Smooth muscle cell (in vitro differentiated cells): ENCODE data around the gene MYL7. TPM values are rescaled to one million over a fixed set of nuclear protein-coding genes. Genes with fewer than 3 reads are reported as not detected.

Experiments used
- DNase-seq: peaks from one replicate; lab custom pipeline; 2025; ENCODE audit not compliant: unreplicated experiment; lab: John Stamatoyannopoulos, UW
- H2AFZ ChIP-seq: fragments of 200-600 bp; sonication (generic); 2 replicates; pipeline ENCODE4 v1.6.0; 2016; ENCODE audit warnings: antibody characterized with exemption, low read depth, mild to moderate bottlenecking
- H3F3A ChIP-seq: fragments of 200-600 bp; sonication (generic); 2 replicates; pipeline ENCODE4 v1.6.0; 2017; ENCODE audit warnings: antibody characterized with exemption, low read depth
- H3K27ac ChIP-seq: fragments of 200-600 bp; sonication (generic); 2 replicates; pipeline ENCODE4 v1.5.1; 2016; ENCODE audit warnings: low read depth, mild to moderate bottlenecking
- H3K27me3 ChIP-seq: fragments of 200-600 bp; sonication (generic); 2 replicates; pipeline ENCODE4 v1.6.1; 2016; ENCODE audit warnings: low read depth, mild to moderate bottlenecking
- H3K36me3 ChIP-seq: fragments of 200-600 bp; sonication (generic); 2 replicates; pipeline ENCODE4 v1.5.1; 2016; ENCODE audit warnings: low read depth
- H3K4me1 ChIP-seq: fragments of 200-600 bp; sonication (generic); 2 replicates; pipeline ENCODE4 v1.5.1; 2016; ENCODE audit warnings: low read depth
- H3K4me2 ChIP-seq: fragments of 200-600 bp; sonication (generic); 2 replicates; pipeline ENCODE4 v1.6.0; 2016; ENCODE audit warnings: mild to moderate bottlenecking
- H3K4me3 ChIP-seq: fragments of 200-600 bp; sonication (generic); 2 replicates; pipeline ENCODE4 v1.5.1; 2016; ENCODE audit warnings: mild to moderate bottlenecking
- H3K79me2 ChIP-seq: fragments of 200-600 bp; sonication (generic); 2 replicates; pipeline ENCODE4 v1.6.0; 2016; ENCODE audit warnings: low read depth, mild to moderate bottlenecking
- H3K9ac ChIP-seq: fragments of 200-600 bp; sonication (generic); 2 replicates; pipeline ENCODE4 v1.6.0; 2016; ENCODE audit warnings: low read depth
- H3K9me3 ChIP-seq: fragments of 200-600 bp; sonication (generic); replicated peaks from 2 replicates; pipeline ENCODE4 v1.5.1; 2016; ENCODE audit warnings: low read depth
- H4K20me1 ChIP-seq: fragments of 200-600 bp; sonication (generic); 2 replicates; pipeline ENCODE4 v1.6.0; 2016; ENCODE audit warnings: low read depth
- CTCF ChIP-seq: fragments of 200-600 bp; sonication (generic); IDR thresholded peaks from 2 replicates; pipeline ENCODE4 v1.5.1; 2017; ENCODE audit warnings: borderline replicate concordance, mild to moderate bottlenecking, antibody characterized with exemption; ENCODE audit not compliant: insufficient read depth, poor library complexity, severe bottlenecking
- WGBS: methylation state at CpG from one replicate; pipeline ENCODE4 v1.1.7; 2016; ENCODE audit warnings: low lambda C conversion rate; 5-methylcytosine and 5-hydroxymethylcytosine counted together
- polyA plus RNA-seq: library from polyadenylated mRNA; unstranded; fragments of >200 nt; fragmentation: Nextera tagmentation; extraction: Ambion mirVana; gene quantifications from 2 replicates; pipeline ENCODE4 v1.2.1, GENCODE V29; 2016
- total RNA-seq: library from RNA; depleted of rRNA; stranded (reverse); fragments of >200 nt; gene quantifications from 2 replicates; pipeline ENCODE4 v1.2.3, GENCODE V29; 2014

The MYL7 gene
- total and polyA plus RNA-seq, 2 experiments from 2014 or later, result 35.8 to 95.1 TPM

GRCh38 chr7:44138698-44139097 lies 2.4 kb downstream of the MYL7 start:
- H3K9ac ChIP-seq, result no peak overlapping the region
- no peak overlapping the region for H2AFZ ChIP-seq
- 94% methylated on average over 8 of the region's 8 CpGs for WGBS
- H3K9me3 ChIP-seq, result no peaks in the 10 kb centered on the region
- H4K20me1 ChIP-seq, result no peaks in the 10 kb centered on the region
- DNase-seq, result no peak
- no peaks in the 10 kb centered on the region for H3K36me3 ChIP-seq
- no peak overlapping the region for H3K27ac ChIP-seq
- H3K4me3 ChIP-seq, result no peak overlapping the region
- no peak overlapping the region for H3K4me2 ChIP-seq
- no peaks in the 10 kb centered on the region for H3K27me3 ChIP-seq
- H3K79me2 ChIP-seq, result no peaks in the 10 kb centered on the region
- no peaks in the 10 kb centered on the region for H3F3A ChIP-seq
- no peaks in the 10 kb centered on the region for H3K4me1 ChIP-seq
- TF ChIP-seq CTCF, result no peak

- H4K20me1 ChIP-seq, result no peaks in the 10 kb centered on the region
- no peak overlapping the region for H3K27ac ChIP-seq
- WGBS, result 85% methylated on average over 5 of the region's 5 CpGs
- H3K9me3 ChIP-seq, result no peaks in the 10 kb centered on the region
- no peaks in the 10 kb centered on the region for H3F3A ChIP-seq
- H3K4me3 ChIP-seq, result no peak overlapping the region
- no peaks in the 10 kb centered on the region for H3K79me2 ChIP-seq
- no peak for DNase-seq
- H3K9ac ChIP-seq, result no peak overlapping the region
- TF ChIP-seq CTCF, result no peak
- no peaks in the 10 kb centered on the region for H3K27me3 ChIP-seq
- no peak overlapping the region for H2AFZ ChIP-seq
- no peak overlapping the region for H3K4me2 ChIP-seq
- H3K4me1 ChIP-seq, result no peaks in the 10 kb centered on the region
- H3K36me3 ChIP-seq, result no peaks in the 10 kb centered on the region
These were observed 4.4 kb downstream of the MYL7 start for GRCh38 chr7:44136731-44137130.

GRCh38 chr7:44134943-44135628 lies 6.0 kb downstream of the MYL7 start:
- no peak overlapping the region for H3K27ac ChIP-seq
- H3K9ac ChIP-seq, result no peak overlapping the region
- no peak overlapping the region for H3K4me3 ChIP-seq
- H3F3A ChIP-seq, result no peaks in the 10 kb centered on the region
- no peaks in the 10 kb centered on the region for H3K36me3 ChIP-seq
- H2AFZ ChIP-seq, result no peak overlapping the region
- no peak for DNase-seq
- 94% methylated on average over 4 of the region's 4 CpGs for WGBS
- H4K20me1 ChIP-seq, result no peaks in the 10 kb centered on the region
- H3K9me3 ChIP-seq, result no peaks in the 10 kb centered on the region
- H3K79me2 ChIP-seq, result no peaks in the 10 kb centered on the region
- no peak for TF ChIP-seq CTCF
- no peak overlapping the region for H3K4me2 ChIP-seq
- H3K4me1 ChIP-seq, result no peaks in the 10 kb centered on the region
- no peaks in the 10 kb centered on the region for H3K27me3 ChIP-seq

- WGBS, result 46% methylated on average over 3 of the region's 3 CpGs
- no peaks in the 10 kb centered on the region for H3K27me3 ChIP-seq
These were observed 7.8 kb downstream of the MYL7 start for GRCh38 chr7:44133295-44133694.

More at GRCh38 chr7:44133295-44133694, 7.8 kb downstream of the MYL7 start:
- Histone ChIP-seq H3K79me2 (no peaks in the 10 kb centered on the region), H3K4me1 (no peaks in the 10 kb centered on the region), H4K20me1 (no peaks in the 10 kb centered on the region), H3K4me2 (peak overlapping the region; percentile 45), H3K27ac (no peak overlapping the region), H3K36me3 (no peaks in the 10 kb centered on the region), H3K9ac (no peak overlapping the region), H2AFZ (no peak overlapping the region), H3K9me3 (no peaks in the 10 kb centered on the region), H3K4me3 (no peak overlapping the region), H3F3A (no peaks in the 10 kb centered on the region)
- DNase-seq, result no peak
- no peak for TF ChIP-seq CTCF
